HepG2 (cell line): ENCODE data around the gene NME2.

ENCODE experiments used
- CREB1 ChIP-seq, 2 experiments: fragments of 450-650 bp in 1 of 2; IDR thresholded peaks; 2 replicates each; pipeline ENCODE4 v1.6.1; 2016 to 2017; ENCODE audit warnings: control low read depth in 1 of 2, mild to moderate bottlenecking in 1 of 2, missing compliant biosample characterization in 1 of 2, missing genetic modification characterization in 1 of 2
- CTCF ChIP-seq: sonication (generic); formaldehyde crosslinking; IDR thresholded peaks from 2 replicates; pipeline ENCODE4 v1.5.0; 2020; ENCODE audit warnings: mild to moderate bottlenecking, missing genetic modification reagents, moderate library complexity
- FOXK1 ChIP-seq: sonication (generic); formaldehyde crosslinking; IDR thresholded peaks from 2 replicates; pipeline ENCODE4 v1.4.0; 2020; ENCODE audit warnings: low read depth, missing genetic modification reagents, borderline replicate concordance
- HOXA5 ChIP-seq: sonication (generic); formaldehyde crosslinking; IDR thresholded peaks from 2 replicates; pipeline ENCODE4 v1.4.0; 2020; ENCODE audit warnings: missing genetic modification reagents
- KDM1A ChIP-seq: IDR thresholded peaks from 2 replicates; pipeline ENCODE4 v1.6.1; 2016; ENCODE audit warnings: missing compliant biosample characterization
- RAD21 ChIP-seq: fragments of 450-650 bp; formaldehyde crosslinking; IDR thresholded peaks from 2 replicates; pipeline ENCODE4 v1.5.0; 2020; ENCODE audit warnings: mild to moderate bottlenecking
- ZNF747 ChIP-seq: sonication (generic); formaldehyde crosslinking; IDR thresholded peaks from 2 replicates; pipeline ENCODE4 v1.8.1; 2023; ENCODE audit warnings: missing genetic modification reagents, mild to moderate bottlenecking, borderline replicate concordance

DNA sequence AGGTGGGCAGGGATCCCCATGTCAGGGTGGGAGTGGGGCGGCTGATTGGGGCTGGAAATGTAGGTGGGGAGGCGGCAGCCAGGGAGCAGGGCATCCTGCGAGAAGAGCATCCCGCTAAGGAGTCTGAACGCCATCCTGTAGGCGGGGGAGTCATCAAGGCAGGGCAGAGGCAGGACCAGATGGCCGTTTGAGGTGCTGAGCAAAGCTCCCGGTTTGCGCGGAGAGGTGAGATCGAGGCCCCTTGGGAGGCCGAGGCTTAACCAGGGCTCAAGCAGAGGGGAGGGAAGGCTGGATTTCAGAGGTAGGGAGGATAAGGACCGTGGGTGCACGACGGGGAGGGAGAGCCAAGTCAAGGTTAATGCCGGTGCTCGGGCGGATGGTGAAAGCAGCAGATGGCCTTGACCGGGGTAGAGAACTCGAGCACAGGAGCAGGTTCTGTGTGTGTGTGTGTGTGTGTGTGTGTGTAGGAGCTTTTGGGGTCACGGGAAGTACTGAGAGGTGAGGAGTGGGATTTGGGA lies 472 bp upstream of the NME2 start:
- TF ChIP-seq ZNF747 (CRISPR knock-in tag) = no peak
- no peak for TF ChIP-seq CREB1 (IDR thresholded peaks at IDR 0.05)
- TF ChIP-seq CREB1 (CRISPR knock-in tag; IDR thresholded peaks at IDR 0.05) = no peak
- no peak for TF ChIP-seq KDM1A (CRISPR knock-in tag)
- no peak for TF ChIP-seq FOXK1 (CRISPR knock-in tag)
- TF ChIP-seq CTCF (CRISPR knock-in tag) = no peak
- no peak for TF ChIP-seq HOXA5
- no peak for TF ChIP-seq RAD21
